ENCODE results near the gene ANKRD22.
A peak's percentile ranks its signal among the peaks of the same experiment; 100 is the strongest.

- TF ChIP-seq CTCF (IDR thresholded peaks at IDR 0.05) (peak in 5 of 6 experiments; percentile 9 to 35 (median 18)), EP300 (IDR thresholded peaks at IDR 0.05) (peak in 1 of 4 donors; percentile 51)
These were observed 28.8 kb upstream of the ANKRD22 start for GRCh38 chr10:88880282-88881076.

All from upper lobe of left lung (tissue), 4 donors.